ENCODE measurements around the gene MSI2. TPM values are rescaled to one million over a fixed set of nuclear protein-coding genes. Genes with fewer than 3 reads are reported as not detected.

MSI2 gene
- total RNA-seq, 2 donors from 2014 or later = 88.3 to 114 TPM

DNA sequence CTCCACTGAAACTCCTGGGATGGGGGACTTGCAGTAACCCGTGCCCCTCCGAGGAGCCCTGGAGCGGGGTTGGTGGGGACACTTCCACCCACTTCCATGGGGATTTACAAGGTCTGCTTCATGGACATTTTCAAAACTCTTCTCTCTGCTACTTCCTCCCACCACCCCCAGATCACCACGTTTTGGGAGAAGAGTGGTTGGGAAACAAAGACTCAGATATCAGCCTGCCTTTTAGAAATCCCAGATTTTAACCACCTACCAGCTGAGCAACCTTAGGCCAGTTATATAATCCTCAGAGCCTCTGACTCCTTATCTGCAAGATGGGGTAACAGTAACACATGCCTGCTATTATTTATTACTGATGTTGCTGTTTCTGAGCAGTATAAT, 304.0 kb downstream of the MSI2 start:
- Histone ChIP-seq H3K9ac (ENCODE audit: extremely low read depth, low read length, poor library complexity, severe bottlenecking) (no peak overlapping the region), H3K36me3 (ENCODE audit: control insufficient read depth, insufficient read depth, low read length) (no peaks in the 10 kb centered on the region), H3K27ac (ENCODE audit: low read depth, low read length) (no peak overlapping the region), H3K4me3 (ENCODE audit: low read length) (no peak overlapping the region), H3K27me3 (ENCODE audit: control insufficient read depth, insufficient read depth, low read length, poor library complexity, severe bottlenecking) (no peaks in the 10 kb centered on the region), H3K4me1 (ENCODE audit: control insufficient read depth, insufficient read depth, low read length) (peaks cover 19% of the 10 kb centered on the region), H3K9me3 (ENCODE audit: control insufficient read depth, low read length) (no peaks in the 10 kb centered on the region)
- Mint-ChIP-seq H3K4me1 (peaks cover 47% of the 10 kb centered on the region), H3K9me3 (no peaks in the 10 kb centered on the region), H3K36me3 (ENCODE audit: low read depth) (peaks cover 12% of the 10 kb centered on the region), H3K27ac (no peak overlapping the region), H3K27me3 (ENCODE audit: insufficient read depth) (no peaks in the 10 kb centered on the region), H3K4me3 (no peak overlapping the region)
- TF ChIP-seq, protein P1, sequence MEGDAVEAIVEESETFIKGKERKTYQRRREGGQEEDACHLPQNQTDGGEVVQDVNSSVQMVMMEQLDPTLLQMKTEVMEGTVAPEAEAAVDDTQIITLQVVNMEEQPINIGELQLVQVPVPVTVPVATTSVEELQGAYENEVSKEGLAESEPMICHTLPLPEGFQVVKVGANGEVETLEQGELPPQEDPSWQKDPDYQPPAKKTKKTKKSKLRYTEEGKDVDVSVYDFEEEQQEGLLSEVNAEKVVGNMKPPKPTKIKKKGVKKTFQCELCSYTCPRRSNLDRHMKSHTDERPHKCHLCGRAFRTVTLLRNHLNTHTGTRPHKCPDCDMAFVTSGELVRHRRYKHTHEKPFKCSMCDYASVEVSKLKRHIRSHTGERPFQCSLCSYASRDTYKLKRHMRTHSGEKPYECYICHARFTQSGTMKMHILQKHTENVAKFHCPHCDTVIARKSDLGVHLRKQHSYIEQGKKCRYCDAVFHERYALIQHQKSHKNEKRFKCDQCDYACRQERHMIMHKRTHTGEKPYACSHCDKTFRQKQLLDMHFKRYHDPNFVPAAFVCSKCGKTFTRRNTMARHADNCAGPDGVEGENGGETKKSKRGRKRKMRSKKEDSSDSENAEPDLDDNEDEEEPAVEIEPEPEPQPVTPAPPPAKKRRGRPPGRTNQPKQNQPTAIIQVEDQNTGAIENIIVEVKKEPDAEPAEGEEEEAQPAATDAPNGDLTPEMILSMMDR (conservative IDR thresholded peaks at IDR 0.05) = no peak
- 40 to 87% methylated on average over 1 to 4 of the region's 4 CpGs for WGBS, 2 experiments (ENCODE audit: insufficient coverage in 1 of 2, insufficient read length in 1 of 2)
- no peak for DNase-seq

DNA sequence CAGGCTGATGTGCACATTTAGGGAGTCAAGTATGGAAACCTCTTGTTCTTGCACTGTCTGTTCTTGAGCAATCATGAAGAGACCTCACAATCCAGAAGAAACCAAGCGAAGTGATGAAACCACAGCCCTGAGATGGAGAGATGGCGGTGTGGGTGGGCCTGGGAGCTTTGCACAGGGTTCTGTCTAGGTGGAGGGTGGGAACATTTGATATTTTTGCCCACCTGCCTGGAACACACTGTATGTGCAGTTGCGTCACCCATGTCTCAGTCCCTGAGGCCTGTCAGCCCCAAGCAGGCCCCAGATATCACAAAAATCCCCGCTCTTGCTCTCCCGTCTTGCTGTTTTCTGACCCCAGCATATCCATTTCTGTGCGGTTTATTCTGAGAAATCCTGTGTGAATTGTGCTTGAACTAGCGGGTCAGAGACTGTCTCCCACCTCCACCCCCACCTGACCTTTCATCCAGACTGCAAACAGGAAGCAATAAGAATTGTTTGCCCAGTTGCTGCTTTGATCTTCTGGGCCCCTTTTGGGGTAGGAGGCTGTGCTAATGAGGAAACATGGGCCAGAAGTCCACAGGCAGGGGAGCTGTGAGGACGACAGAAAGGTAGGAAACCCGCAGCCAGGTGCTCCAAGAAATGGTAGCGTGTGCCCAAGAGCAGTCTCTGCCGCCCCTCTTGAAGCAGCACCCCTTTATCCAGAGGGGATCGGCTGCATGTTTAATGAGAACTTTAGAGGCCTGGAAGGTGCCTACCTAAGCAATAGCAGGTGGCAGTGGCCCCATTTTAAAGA, 304.9 kb downstream of the MSI2 start:
- Mint-ChIP-seq H3K27ac (peak overlapping the region; percentile 22), H3K4me3 (no peak overlapping the region), H3K4me1 (peaks cover 49% of the 10 kb centered on the region), H3K27me3 (ENCODE audit: insufficient read depth) (no peaks in the 10 kb centered on the region), H3K36me3 (ENCODE audit: low read depth) (peaks cover 12% of the 10 kb centered on the region), H3K9me3 (no peaks in the 10 kb centered on the region)
- H3K9ac ChIP-seq (ENCODE audit: extremely low read depth, low read length, poor library complexity, severe bottlenecking) = no peak overlapping the region
- no peak overlapping the region for H3K27ac ChIP-seq (ENCODE audit: low read depth, low read length)
- no peaks in the 10 kb centered on the region for H3K36me3 ChIP-seq (ENCODE audit: control insufficient read depth, insufficient read depth, low read length)
- peaks cover 19% of the 10 kb centered on the region for H3K4me1 ChIP-seq (ENCODE audit: control insufficient read depth, insufficient read depth, low read length)
- DNase-seq = no peak
- H3K9me3 ChIP-seq (ENCODE audit: control insufficient read depth, low read length) = no peaks in the 10 kb centered on the region
- peak overlapping the region; percentile 37 for H3K4me3 ChIP-seq (ENCODE audit: low read length)
- H3K27me3 ChIP-seq (ENCODE audit: control insufficient read depth, insufficient read depth, low read length, poor library complexity, severe bottlenecking) = no peaks in the 10 kb centered on the region
- TF ChIP-seq, protein P1 (conservative IDR thresholded peaks at IDR 0.05) = no peak
- 86 to 89% methylated on average over 7 to 12 of the region's 12 CpGs for WGBS, 2 experiments (ENCODE audit: insufficient coverage in 1 of 2, insufficient read length in 1 of 2)

DNA sequence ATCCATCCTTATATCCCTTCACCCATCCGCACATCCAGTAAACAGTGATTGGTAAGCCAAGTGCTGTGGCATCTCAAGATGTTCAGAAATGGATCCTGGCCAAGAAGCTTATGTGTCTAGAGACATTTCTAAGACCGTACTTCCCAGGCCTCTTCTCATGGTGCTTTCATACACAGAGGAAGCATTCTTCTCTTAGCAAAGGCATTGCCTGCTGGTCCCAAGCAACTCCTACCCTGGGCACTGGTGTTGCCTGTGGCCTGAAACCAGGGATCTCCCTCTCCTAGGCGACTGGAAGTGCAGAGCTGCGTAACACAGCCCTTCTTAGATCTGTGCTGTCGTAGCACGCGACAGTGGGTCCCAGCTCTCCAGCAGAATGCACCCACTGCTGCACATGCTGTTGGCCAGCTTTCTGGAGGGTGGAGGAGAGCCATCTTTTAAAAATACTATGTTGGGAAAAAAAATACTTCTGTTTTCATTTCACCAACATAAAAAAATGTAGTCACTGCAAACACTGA, 305.9 kb downstream of the MSI2 start:
- Histone ChIP-seq H3K4me3 (ENCODE audit: low read length) (no peak overlapping the region), H3K4me1 (ENCODE audit: control insufficient read depth, insufficient read depth, low read length) (peaks cover 19% of the 10 kb centered on the region), H3K36me3 (ENCODE audit: control insufficient read depth, insufficient read depth, low read length) (no peaks in the 10 kb centered on the region), H3K27ac (ENCODE audit: low read depth, low read length) (no peak overlapping the region), H3K27me3 (ENCODE audit: control insufficient read depth, insufficient read depth, low read length, poor library complexity, severe bottlenecking) (no peaks in the 10 kb centered on the region), H3K9ac (ENCODE audit: extremely low read depth, low read length, poor library complexity, severe bottlenecking) (no peak overlapping the region), H3K9me3 (ENCODE audit: control insufficient read depth, low read length) (no peaks in the 10 kb centered on the region)
- H3K9me3 Mint-ChIP-seq = no peaks in the 10 kb centered on the region
- no peaks in the 10 kb centered on the region for H3K27me3 Mint-ChIP-seq (ENCODE audit: insufficient read depth)
- TF ChIP-seq, protein P1 (conservative IDR thresholded peaks at IDR 0.05) = no peak
- H3K36me3 Mint-ChIP-seq (ENCODE audit: low read depth) = peaks cover 8% of the 10 kb centered on the region
- 96 to 100% methylated on average over 2 to 7 of the region's 7 CpGs for WGBS, 2 experiments (ENCODE audit: insufficient coverage in 1 of 2, insufficient read length in 1 of 2)
- no peak overlapping the region for H3K4me3 Mint-ChIP-seq
- no peak overlapping the region for H3K27ac Mint-ChIP-seq
- DNase-seq = no peak
- peaks cover 56% of the 10 kb centered on the region for H3K4me1 Mint-ChIP-seq

Measured in endodermal cell (in vitro differentiated cells).